Left ventricle myocardium inferior (tissue), 1 donor: Measurements from ENCODE around the gene NAALADL2. TPM values are rescaled to one million over a fixed set of nuclear protein-coding genes. Genes with fewer than 3 reads are reported as not detected.

Source experiments
- DNase-seq: peaks from one replicate; pipeline ENCODE4 v3.0.0-alpha.2; 2020
- H3K27ac ChIP-seq: fragments of 200-600 bp; replicated peaks from 2 replicates; pipeline ENCODE4 v1.8.0; 2021
- H3K27me3 ChIP-seq: fragments of 200-600 bp; 2 replicates; pipeline ENCODE4 v1.8.0; 2021; ENCODE audit warnings: low read depth
- H3K36me3 ChIP-seq: fragments of 200-600 bp; 2 replicates; pipeline ENCODE4 v1.8.0; 2021
- H3K4me1 ChIP-seq: fragments of 200-600 bp; 2 replicates; pipeline ENCODE4 v1.8.0; 2021
- H3K4me3 ChIP-seq: fragments of 200-600 bp; 2 replicates; pipeline ENCODE4 v1.8.0; 2021; ENCODE audit warnings: mild to moderate bottlenecking, moderate library complexity
- H3K9me3 ChIP-seq: fragments of 200-600 bp; replicated peaks from 2 replicates; pipeline ENCODE4 v1.8.0; 2021
- CTCF ChIP-seq: fragments of 200-600 bp; IDR thresholded peaks from 2 replicates; pipeline ENCODE4 v1.8.0; 2021; ENCODE audit warnings: antibody characterized with exemption, mild to moderate bottlenecking, borderline replicate concordance
- intact Hi-C: fragments of 100-400 bp; cut with micrococcal nuclease; formaldehyde crosslinking; loops from one replicate; pipeline ENCODE4 v1.11.0; 2022
- total RNA-seq: library from RNA; stranded (reverse); fragmentation: NEBNext Ultra II Directional; extraction: Animal tissue kit (Norgen Biotek cat#: 25700); gene quantifications from one replicate; pipeline ENCODE4 v1.2.1, GENCODE V29; 2021
- donor health status: DM: no; HTN: yes; CAD: no; lungs with severe emphysema.

Gene NAALADL2
- total RNA-seq, 1 donor from 2014 or later, result 5.8 TPM

- intact Hi-C loops, result no loop called here
- H3K36me3 ChIP-seq, result no peaks in the 10 kb centered on the region
- no peaks in the 10 kb centered on the region for H3K27me3 ChIP-seq
- no peak overlapping the region for H3K27ac ChIP-seq
- H3K9me3 ChIP-seq, result no peaks in the 10 kb centered on the region
- peaks cover 16% of the 10 kb centered on the region for H3K4me1 ChIP-seq
- peak; percentile 30 for DNase-seq
- no peak for TF ChIP-seq CTCF
- H3K4me3 ChIP-seq, result no peak overlapping the region
These were observed 364.9 kb downstream of the NAALADL2 start for GRCh38 chr3:175224051-175224450.

- intact Hi-C loops, result no loop called here
- no peaks in the 10 kb centered on the region for H3K9me3 ChIP-seq
- H3K27me3 ChIP-seq, result no peaks in the 10 kb centered on the region
- no peak overlapping the region for H3K4me3 ChIP-seq
- TF ChIP-seq CTCF, result no peak
- peaks cover 16% of the 10 kb centered on the region for H3K4me1 ChIP-seq
- H3K27ac ChIP-seq, result no peak overlapping the region
- no peak for DNase-seq
- H3K36me3 ChIP-seq, result no peaks in the 10 kb centered on the region
These were observed 367.3 kb downstream of the NAALADL2 start for GRCh38 chr3:175226444-175226843.

- Histone ChIP-seq H3K27me3 (no peaks in the 10 kb centered on the region), H3K4me1 (peaks cover 16% of the 10 kb centered on the region), H3K4me3 (no peak overlapping the region), H3K36me3 (no peaks in the 10 kb centered on the region), H3K27ac (no peak overlapping the region), H3K9me3 (no peaks in the 10 kb centered on the region)
- DNase-seq, result no peak
- intact Hi-C loops, result no loop called here
- no peak for TF ChIP-seq CTCF
These were observed 368.0 kb downstream of the NAALADL2 start for GRCh38 chr3:175227126-175227525.

- Histone ChIP-seq H3K9me3 (no peaks in the 10 kb centered on the region), H3K36me3 (no peaks in the 10 kb centered on the region), H3K27ac (no peak overlapping the region), H3K4me3 (no peak overlapping the region), H3K27me3 (no peaks in the 10 kb centered on the region), H3K4me1 (no peaks in the 10 kb centered on the region)
- intact Hi-C loops, result no loop called here
- DNase-seq, result no peak
- no peak for TF ChIP-seq CTCF
These were observed 375.1 kb downstream of the NAALADL2 start for GRCh38 chr3:175233957-175234940.

- Histone ChIP-seq H3K27me3 (no peaks in the 10 kb centered on the region), H3K36me3 (no peaks in the 10 kb centered on the region), H3K27ac (no peak overlapping the region), H3K4me1 (no peaks in the 10 kb centered on the region), H3K9me3 (no peaks in the 10 kb centered on the region), H3K4me3 (no peak overlapping the region)
- TF ChIP-seq CTCF, result no peak
- DNase-seq, result no peak
- intact Hi-C loops, result no loop called here
These were observed 379.7 kb downstream of the NAALADL2 start for GRCh38 chr3:175238801-175239200.
